ENCODE measurements around the gene EPN3.

- TF ChIP-seq CTCF (optimal IDR thresholded peaks at IDR 0.05 in 1 of 3, IDR thresholded peaks at IDR 0.05 in 1 of 3, conservative IDR thresholded peaks at IDR 0.05 in 1 of 3; ENCODE audit: extremely low read depth in 1 of 3, insufficient read depth in 2 of 3, low read length in 3 of 3): no peak
- TF ChIP-seq EZH2 (IDR thresholded peaks at IDR 0.05; ENCODE audit: low read length): no peak
Observed at GRCh38 chr17:50570032-50570431, 37.5 kb downstream of the EPN3 start.

Measured in keratinocyte (primary cell).